ENCODE measurements around the gene ALG13.
"Not testable (repeated sequence)": the region's sequence is repeated elsewhere in the genome, so short reads cannot be mapped to it uniquely, and the experiment has no call there.

The ALG13 gene

GRCh38 chrX:111680988-111681779 is at the start of gene ALG13:
Gene ALG13, plus strand, starts transcription at chrX:111681170. Its CDS starts 49 bp downstream, at chrX:111681219.
- Mint-ChIP-seq H3K9me3 (no peaks in the 10 kb centered on the region), H3K4me1 (peaks cover 20% of the 10 kb centered on the region), H3K27ac (peak within 1 kb of the TSS; percentile 99 to 100 (median 99)), H3K27me3 (ENCODE audit: low read depth) (no peaks in the 10 kb centered on the region), H3K36me3 (ENCODE audit: low read depth) (peaks cover 34% of the 10 kb centered on the region), H3K4me3 (peak within 1 kb of the TSS; percentile 94 to 98 (median 97))
- TF ChIP-seq CTCF (IDR thresholded peaks at IDR 0.05; ENCODE audit: unreplicated experiment in 3 of 3), result peak; percentile 80 to 95 (median 93)

- peaks cover 6% of the 10 kb centered on the region for H3K4me1 Mint-ChIP-seq
- H3K9me3 Mint-ChIP-seq, result peaks cover 6% of the 10 kb centered on the region
- no peak for TF ChIP-seq CTCF (IDR thresholded peaks at IDR 0.05; ENCODE audit: unreplicated experiment in 3 of 3)
- no peaks in the 10 kb centered on the region for H3K36me3 Mint-ChIP-seq (ENCODE audit: low read depth)
- H3K4me3 Mint-ChIP-seq, result no peak overlapping the region
- H3K27me3 Mint-ChIP-seq (ENCODE audit: low read depth), result no peaks in the 10 kb centered on the region
- H3K27ac Mint-ChIP-seq, result no peak overlapping the region
These were observed 45.9 kb upstream of the ALG13 start for GRCh38 chrX:111634823-111635729.

GRCh38 chrX:111641969-111642368 is 39.0 kb upstream of the ALG13 start:
- Mint-ChIP-seq H3K4me3 (no peak overlapping the region), H3K4me1 (no peaks in the 10 kb centered on the region), H3K27me3 (ENCODE audit: low read depth) (no peaks in the 10 kb centered on the region), H3K9me3 (peaks cover 13% of the 10 kb centered on the region), H3K27ac (no peak overlapping the region), H3K36me3 (ENCODE audit: low read depth) (no peaks in the 10 kb centered on the region)
- TF ChIP-seq CTCF (IDR thresholded peaks at IDR 0.05; ENCODE audit: unreplicated experiment in 3 of 3), result no peak

- H3K4me1 Mint-ChIP-seq; H3K36me3 Mint-ChIP-seq (ENCODE audit: low read depth); H3K27ac Mint-ChIP-seq; H3K27me3 Mint-ChIP-seq (ENCODE audit: low read depth); H3K4me3 Mint-ChIP-seq: not testable (repeated sequence)
- peaks cover 12% of the 10 kb centered on the region for H3K9me3 Mint-ChIP-seq
These were observed 35.8 kb upstream of the ALG13 start for GRCh38 chrX:111645165-111645564.

GRCh38 chrX:111645607-111646006 is 35.4 kb upstream of the ALG13 start:
- H3K4me3 Mint-ChIP-seq, result no peak overlapping the region
- H3K4me1 Mint-ChIP-seq, result no peaks in the 10 kb centered on the region
- no peaks in the 10 kb centered on the region for H3K27me3 Mint-ChIP-seq (ENCODE audit: low read depth)
- no peak overlapping the region for H3K27ac Mint-ChIP-seq
- H3K9me3 Mint-ChIP-seq, result peaks cover 12% of the 10 kb centered on the region
- no peaks in the 10 kb centered on the region for H3K36me3 Mint-ChIP-seq (ENCODE audit: low read depth)
- no peak for TF ChIP-seq CTCF (IDR thresholded peaks at IDR 0.05; ENCODE audit: unreplicated experiment in 3 of 3)

GRCh38 chrX:111646515-111646914 is 34.5 kb upstream of the ALG13 start:
- Mint-ChIP-seq H3K4me3 (no peak overlapping the region), H3K9me3 (peaks cover 9% of the 10 kb centered on the region), H3K27ac (no peak overlapping the region), H3K27me3 (ENCODE audit: low read depth) (no peaks in the 10 kb centered on the region), H3K4me1 (no peaks in the 10 kb centered on the region), H3K36me3 (ENCODE audit: low read depth) (no peaks in the 10 kb centered on the region)
- TF ChIP-seq CTCF (IDR thresholded peaks at IDR 0.05; ENCODE audit: unreplicated experiment in 3 of 3), result no peak
